Stomach (tissue), 9 donors: ENCODE measurements around the gene SGMS1. TPM values are rescaled to one million over a fixed set of nuclear protein-coding genes. Genes with fewer than 3 reads are reported as not detected.
A peak's percentile ranks its signal among the peaks of the same experiment; 100 is the strongest.
"Not testable (repeated sequence)": the region's sequence is repeated elsewhere in the genome, so short reads cannot be mapped to it uniquely, and the experiment has no call there.

Experiments used
- DNase-seq, 2 donors: peaks; one replicate each; pipeline versions ENCODE4 v3.0.0 to v3.0.0-alpha.2; 2013 to 2019
- H3K27ac ChIP-seq, 5 donors: fragments of 200-600 bp in 4 of 5; sonication (generic) in 4 of 5; one replicate each; pipeline ENCODE4 v1.5.1; 2013 to 2019; ENCODE audit warnings: mild to moderate bottlenecking in 1 of 5, moderate library complexity in 1 of 5
- H3K27me3 ChIP-seq, 3 donors: fragments of 200-600 bp; sonication (generic); one replicate each; pipeline ENCODE4 v1.5.1; 2017 to 2019; ENCODE audit warnings: mixed run types in 1 of 3
- H3K36me3 ChIP-seq, 4 donors: fragments of 200-600 bp; sonication (generic); 1 replicate in 3 of 4; 2 replicates in 1 of 4; pipeline ENCODE4 v1.5.1; 2016 to 2019
- H3K4me1 ChIP-seq, 4 donors: fragments of 200-600 bp; sonication (generic); one replicate each; pipeline ENCODE4 v1.5.1; 2016 to 2019
- H3K4me3 ChIP-seq, 4 donors: fragments of 200-600 bp; sonication (generic) in 3 of 4; one replicate each; pipeline ENCODE4 v1.5.1; 2016 to 2019; ENCODE audit warnings: mild to moderate bottlenecking in 1 of 4
- H3K9me3 ChIP-seq, 4 donors: fragments of 200-600 bp; sonication (generic); one replicate each; pipeline ENCODE4 v1.5.1; 2016 to 2019
- CTCF ChIP-seq, 7 experiments: fragments of 450-650 bp in 4 of 7; fragments of 200-600 bp in 3 of 7; sonication (generic) in 3 of 7; IDR thresholded peaks; one replicate each; pipeline ENCODE4 v1.5.1; 2016 to 2019; ENCODE audit warnings: antibody characterized with exemption in 7 of 7, control low read depth in 2 of 7, mild to moderate bottlenecking in 1 of 7
- EP300 ChIP-seq: sonication (generic); formaldehyde crosslinking; IDR thresholded peaks from one replicate; pipeline ENCODE4 v1.6.1; 2017; ENCODE audit warnings: antibody characterized with exemption
- POLR2A ChIP-seq, 4 donors: fragments of 450-650 bp; IDR thresholded peaks; one replicate each; pipeline ENCODE4 v1.6.1; 2016; ENCODE audit warnings: antibody characterized with exemption in 4 of 4, control low read depth in 2 of 4, mild to moderate bottlenecking in 1 of 4, moderate library complexity in 1 of 4
- POLR2AphosphoS5 ChIP-seq, 3 donors: sonication (generic); formaldehyde crosslinking; IDR thresholded peaks; one replicate each; pipeline ENCODE4 v1.6.1; 2016; ENCODE audit warnings: antibody characterized with exemption in 3 of 3
- WGBS, 5 donors: extraction: QIAGEN DNeasy Blood & Tissue Kit in 3 of 5; methylation state at CpG; one replicate each; pipeline versions ENCODE4 v1.1.5 to v1.1.7; 2013 to 2018; 5-methylcytosine and 5-hydroxymethylcytosine counted together
- intact Hi-C: fragments of 100-400 bp; cut with DNase I; formaldehyde crosslinking; loops from one replicate; pipeline ENCODE4 v1.15.1; 2023; ENCODE audit warnings: low total_unique reads
- polyA plus RNA-seq, 3 donors: library from polyadenylated mRNA; stranded (reverse); fragments of 200-250 nt; gene quantifications; one replicate each; pipeline ENCODE4 v1.2.3, GENCODE V29; 2013
- total RNA-seq, 5 donors: library from RNA; depleted of rRNA; stranded (reverse); fragments of >200 nt; gene quantifications; one replicate each; pipeline versions ENCODE4 v1.1.0 to v1.2.3, GENCODE V29; 2014 to 2016
- donor health status: healthy with polysubstance abuse.
- donor health status: Bipolar disorder and iron deficiency.
- donor health status: healthy.

The SGMS1 gene
- total and polyA plus RNA-seq, 8 donors, result 6.2 to 229 (median 49.6) TPM

GRCh38 chr10:50540826-50541122 lies 83.0 kb downstream of the SGMS1 start:
- Histone ChIP-seq H3K4me1 (peaks cover 0 to 46% (median 27%) of the 10 kb centered on the region in 4 donors), H3K27me3 (no peaks in the 10 kb centered on the region), H3K9me3 (no peaks in the 10 kb centered on the region), H3K27ac (peak overlapping the region in 1 of 5 donors; percentile 30), H3K36me3 (no peaks in the 10 kb centered on the region), H3K4me3 (no peak overlapping the region)
- DNase-seq, result no peak
- no peak for TF ChIP-seq POLR2A (IDR thresholded peaks at IDR 0.05)
- no peak for TF ChIP-seq EP300
- 89 to 95% (median 92%) methylated on average over 1 of the region's 1 CpG for WGBS, 5 donors
- intact Hi-C loops, result no loop called here

- TF ChIP-seq POLR2A (IDR thresholded peaks at IDR 0.05) (no peak), CTCF (IDR thresholded peaks at IDR 0.05) (no peak), POLR2AphosphoS5 (IDR thresholded peaks at IDR 0.05) (no peak), EP300 (no peak)
- H3K4me1 ChIP-seq, result peaks cover 0 to 41% (median 24%) of the 10 kb centered on the region in 4 donors
- no peaks in the 10 kb centered on the region for H3K9me3 ChIP-seq
- peak overlapping the region in 1 of 5 donors; percentile 30 for H3K27ac ChIP-seq
- intact Hi-C loops, result no loop called here
- no peaks in the 10 kb centered on the region for H3K27me3 ChIP-seq
- H3K36me3 ChIP-seq, result no peaks in the 10 kb centered on the region
- H3K4me3 ChIP-seq, result no peak overlapping the region
- DNase-seq, result no peak
- 56 to 62% (median 57%) methylated on average over 3 of the region's 3 CpGs for WGBS, 5 donors
Observed at GRCh38 chr10:50540069-50540825, 83.5 kb downstream of the SGMS1 start.

- 33 to 55% (median 37%) methylated on average over 7 of the region's 7 CpGs for WGBS, 5 donors
- no peaks in the 10 kb centered on the region for H3K9me3 ChIP-seq
- peak overlapping the region in 4 of 5 donors; percentile 2 to 56 (median 26) for H3K27ac ChIP-seq
- H3K4me1 ChIP-seq, result peaks cover 0 to 29% (median 18%) of the 10 kb centered on the region in 4 donors
- H3K36me3 ChIP-seq, result no peaks in the 10 kb centered on the region
- peak in 1 of 2 donors; percentile 43 for DNase-seq
- intact Hi-C loops, result no loop called here
- H3K27me3 ChIP-seq, result no peaks in the 10 kb centered on the region
- peak in 2 of 3 donors; percentile 21 to 30 for TF ChIP-seq POLR2AphosphoS5 (IDR thresholded peaks at IDR 0.05)
- no peak for TF ChIP-seq EP300
- no peak overlapping the region for H3K4me3 ChIP-seq
Observed at GRCh38 chr10:50538555-50539398, 85.0 kb downstream of the SGMS1 start.

GRCh38 chr10:50536617-50537240 lies 87.0 kb downstream of the SGMS1 start:
- Histone ChIP-seq H3K4me3 (no peak overlapping the region), H3K36me3 (no peaks in the 10 kb centered on the region), H3K27me3 (no peaks in the 10 kb centered on the region), H3K4me1 (peaks cover 0 to 21% (median 11%) of the 10 kb centered on the region in 4 donors), H3K9me3 (no peaks in the 10 kb centered on the region), H3K27ac (no peak overlapping the region)
- TF ChIP-seq POLR2AphosphoS5 (IDR thresholded peaks at IDR 0.05) (no peak), POLR2A (IDR thresholded peaks at IDR 0.05) (no peak), EP300 (no peak), CTCF (IDR thresholded peaks at IDR 0.05) (no peak)
- no peak for DNase-seq
- intact Hi-C loops, result no loop called here

- H3K27ac ChIP-seq, intact Hi-C loops, DNase-seq, H3K4me3 ChIP-seq, H3K9me3 ChIP-seq, H3K27me3 ChIP-seq, H3K36me3 ChIP-seq: not testable (repeated sequence)
- 72 to 90% (median 76%) methylated on average over 5 of the region's 5 CpGs for WGBS, 5 donors
- peaks cover 0 to 21% (median 7%) of the 10 kb centered on the region in 4 donors for H3K4me1 ChIP-seq
Observed at GRCh38 chr10:50534748-50535376, 88.9 kb downstream of the SGMS1 start.
